HCT116 (cell line): ENCODE results near the gene NAGLU. TPM values are rescaled to one million over a fixed set of nuclear protein-coding genes. Genes with fewer than 3 reads are reported as not detected.

Experiments used
- ATAC-seq: fragments of 200-7000 bp; cut with Tn5 transposase; 2 replicates; pipeline ENCODE4 v1.9.1; 2020; ENCODE audit warnings: mild to moderate bottlenecking, moderate library complexity
- BruUV-seq: library from RNA; stranded (reverse); fragments of 400-500 nt; replicated peaks from 2 replicates; lab custom pipeline; 2021; lab: Mats Ljungman, UMichigan
- CTCF ChIA-PET: fragments of 300-600 bp; sonication (Branson Sonifier 250); formaldehyde crosslinking; loops from one replicate; lab custom pipeline; 2021; ENCODE audit warnings: antibody characterized with exemption; lab: Charles Lee
- POLR2A ChIA-PET: fragments of 300-600, 350-600 bp; sonication (Branson Sonifier 250); formaldehyde crosslinking; loops from one replicate; lab custom pipeline; 2021; ENCODE audit warnings: antibody characterized with exemption; lab: Charles Lee
- RAD21 ChIA-PET, 2 experiments: fragments of 300-600 bp; sonication (Branson Sonifier 250); formaldehyde crosslinking; loops; one replicate each; lab custom pipeline; 2023; ENCODE audit warnings: low total read pairs in 2 of 2; ENCODE audit not compliant: uncharacterized antibody in 2 of 2, unreplicated experiment in 2 of 2, low non-redundant PET in 1 of 2; lab: Charles Lee
- DNase-seq: peaks from one replicate; pipeline ENCODE4 v3.0.0-alpha.2; 2010; ENCODE audit warnings: low read depth, low spot score
- H2AFZ ChIP-seq: fragments of 200-600 bp; shearing (Covaris generic), sonication (generic); 2 replicates; pipeline ENCODE4 v1.6.1; 2017; ENCODE audit warnings: low read depth, mixed run types, mixed read lengths, antibody characterized with exemption, low read length; ENCODE audit not compliant: poor library complexity, severe bottlenecking
- H3K27ac ChIP-seq: 2 replicates; pipeline ENCODE4 v1.5.1; 2012; ENCODE audit warnings: low read depth, low read length
- H3K27me3 ChIP-seq: fragments of 200-600 bp; sonication (generic); 2 replicates; pipeline ENCODE4 v1.6.1; 2016; ENCODE audit warnings: mixed run types, low read length, mixed read lengths; ENCODE audit not compliant: insufficient read depth
- H3K36me3 ChIP-seq, 2 experiments: fragments of 200-500 bp in 1 of 2; fragments of 200-600 bp in 1 of 2; sonication (Bioruptor generic) in 1 of 2; sonication (generic) in 1 of 2; 2 replicates each; pipeline versions ENCODE4 v1.5.1 to v1.6.1; 2014 to 2016; ENCODE audit warnings: low read length in 2 of 2, inconsistent platforms in 1 of 2, mixed read lengths in 1 of 2, mixed run types in 1 of 2; ENCODE audit not compliant: insufficient read depth in 2 of 2, control insufficient read depth in 1 of 2
- H3K4me1 ChIP-seq, 2 experiments: fragments of 200-600 bp in 1 of 2; sonication (generic) in 1 of 2; 2 replicates each; pipeline versions ENCODE4 v1.5.1 to v1.6.1; 2012 to 2017; ENCODE audit warnings: low read length in 2 of 2, inconsistent platforms in 1 of 2, mild to moderate bottlenecking in 1 of 2, mixed read lengths in 1 of 2, mixed run types in 1 of 2, moderate library complexity in 1 of 2; ENCODE audit not compliant: insufficient read depth in 2 of 2, control insufficient read depth in 1 of 2
- H3K4me2 ChIP-seq: fragments of 200-600 bp; sonication (generic); 2 replicates; pipeline ENCODE4 v1.6.1; 2017; ENCODE audit warnings: mixed run types, low read length, mixed read lengths
- H3K4me3 ChIP-seq, 2 experiments: fragments of 200-600 bp in 1 of 2; sonication (generic) in 1 of 2; replicated peaks in 1 of 2; 2 replicates each; pipeline ENCODE4 v1.5.1; 2011 to 2016; ENCODE audit warnings: low read length in 2 of 2, control low read depth in 1 of 2, low read depth in 1 of 2, mild to moderate bottlenecking in 1 of 2, mixed read lengths in 1 of 2, mixed run types in 1 of 2
- H3K79me2 ChIP-seq: fragments of 200-600 bp; sonication (generic); 2 replicates; pipeline ENCODE4 v1.6.1; 2017; ENCODE audit warnings: mild to moderate bottlenecking, mixed run types, low read length, moderate library complexity, mixed read lengths; ENCODE audit not compliant: insufficient read depth
- H3K9ac ChIP-seq: fragments of 200-600 bp; sonication (generic); 2 replicates; pipeline ENCODE4 v1.6.1; 2016; ENCODE audit warnings: low read length, mixed read lengths
- H3K9me2 ChIP-seq: fragments of 200-600 bp; sonication (generic), shearing (Covaris generic); 2 replicates; pipeline ENCODE4 v1.6.1; 2017; ENCODE audit warnings: mixed run types, mild to moderate bottlenecking, moderate library complexity; ENCODE audit not compliant: insufficient read depth
- H3K9me3 ChIP-seq, 2 experiments: fragments of 200-500 bp in 1 of 2; fragments of 200-600 bp in 1 of 2; sonication (Bioruptor generic) in 1 of 2; sonication (generic) in 1 of 2; 2 replicates each; pipeline ENCODE4 v1.6.1; 2014 to 2017; ENCODE audit warnings: low read length in 2 of 2, mixed read lengths in 2 of 2, inconsistent platforms in 1 of 2, low read depth in 1 of 2, mild to moderate bottlenecking in 1 of 2, mixed run types in 1 of 2, moderate library complexity in 1 of 2; ENCODE audit not compliant: control insufficient read depth in 1 of 2, insufficient read depth in 1 of 2
- H4K20me1 ChIP-seq: fragments of 200-600 bp; sonication (generic), shearing (Covaris generic); 2 replicates; pipeline ENCODE4 v1.6.1; 2017; ENCODE audit warnings: mixed run types, mild to moderate bottlenecking, moderate library complexity; ENCODE audit not compliant: insufficient read depth
- CBX3 ChIP-seq: IDR thresholded peaks from 2 replicates; pipeline ENCODE4 v1.6.1; 2012; ENCODE audit warnings: low read depth
- CEBPB ChIP-seq: IDR thresholded peaks from 2 replicates; pipeline ENCODE4 v1.6.1; 2012; ENCODE audit warnings: low read depth
- EZH2 ChIP-seq: fragments of 200-600 bp; sonication (generic); IDR thresholded peaks from 2 replicates; pipeline ENCODE4 v1.6.1; 2017; ENCODE audit warnings: antibody characterized with exemption, mixed run types
- EZH2phosphoT487 ChIP-seq: fragments of 200-600 bp; IDR thresholded peaks from 2 replicates; pipeline ENCODE4 v1.6.1; 2018; ENCODE audit warnings: antibody characterized with exemption, borderline replicate concordance
- FOSL1 ChIP-seq: IDR thresholded peaks from 2 replicates; pipeline ENCODE4 v1.6.1; 2012; ENCODE audit warnings: low read depth
- JUND ChIP-seq: IDR thresholded peaks from 2 replicates; pipeline ENCODE4 v1.6.1; 2012
- POLR2A ChIP-seq: IDR thresholded peaks from 2 replicates; pipeline ENCODE4 v1.7.0; 2011; ENCODE audit warnings: borderline replicate concordance; ENCODE audit not compliant: insufficient read depth, insufficient read length; ENCODE audit errors: extremely low read depth
- RAD21 ChIP-seq: IDR thresholded peaks from 2 replicates; pipeline ENCODE4 v1.6.1; 2012; ENCODE audit warnings: low read depth, mild to moderate bottlenecking
- SIN3A ChIP-seq: IDR thresholded peaks from 2 replicates; pipeline ENCODE4 v1.6.1; 2012; ENCODE audit warnings: low read depth
- SP1 ChIP-seq: IDR thresholded peaks from 2 replicates; pipeline ENCODE4 v1.6.1; 2012; ENCODE audit warnings: low read depth
- TCF7L2 ChIP-seq: IDR thresholded peaks from 2 replicates; pipeline ENCODE4 v1.7.0; 2011; ENCODE audit warnings: borderline replicate concordance, inconsistent platforms; ENCODE audit not compliant: insufficient read depth, insufficient read length; ENCODE audit errors: extremely low read depth
- YY1 ChIP-seq: IDR thresholded peaks from 2 replicates; pipeline ENCODE4 v1.6.1; 2011; ENCODE audit warnings: low read length, low read depth, moderate library complexity, mild to moderate bottlenecking; ENCODE audit not compliant: insufficient replicate concordance; ENCODE audit errors: extremely low read depth
- intact Hi-C: fragments of 100-400 bp; cut with micrococcal nuclease; formaldehyde crosslinking; loops from 2 replicates; pipeline ENCODE4 v1.10.0; 2022
- total RNA-seq: library from RNA; stranded (reverse); gene quantifications from one replicate; pipeline ENCODE4 v1.2.1, GENCODE V29; 2021; ENCODE audit not compliant: unreplicated experiment
- TF ChIP-seq, protein P1 (sequence below): IDR thresholded peaks from 2 replicates; pipeline ENCODE4 v1.6.1; 2012; ENCODE audit warnings: low read depth
- TF ChIP-seq, protein P2 (sequence below): IDR thresholded peaks from 2 replicates; pipeline ENCODE4 v1.6.1; 2012
- TF ChIP-seq, protein P3 (sequence below): IDR thresholded peaks from 2 replicates; pipeline ENCODE4 v1.6.1; 2011; ENCODE audit warnings: mild to moderate bottlenecking, low read length, moderate library complexity; ENCODE audit not compliant: insufficient replicate concordance; ENCODE audit errors: extremely low read depth
- TF ChIP-seq, protein P4 (sequence below): IDR thresholded peaks from 2 replicates; pipeline ENCODE4 v1.6.1; 2012
- TF ChIP-seq, protein P5 (sequence below), 3 experiments: fragments of 200-600 bp in 1 of 3; sonication (generic) in 1 of 3; IDR thresholded peaks in 2 of 3; conservative IDR thresholded peaks in 1 of 3; 2 replicates each; pipeline ENCODE4 v1.5.1; 2012 to 2017; ENCODE audit warnings: low read depth in 2 of 3, low read length in 2 of 3, antibody characterized with exemption in 1 of 3, borderline replicate concordance in 1 of 3, control low read depth in 1 of 3, mild to moderate bottlenecking in 1 of 3, mixed read lengths in 1 of 3, mixed run types in 1 of 3, moderate library complexity in 1 of 3; ENCODE audit not compliant: insufficient read depth in 1 of 3

Gene NAGLU
- total RNA-seq, 1 experiment from 2014 or later = 17.7 TPM

DNA sequence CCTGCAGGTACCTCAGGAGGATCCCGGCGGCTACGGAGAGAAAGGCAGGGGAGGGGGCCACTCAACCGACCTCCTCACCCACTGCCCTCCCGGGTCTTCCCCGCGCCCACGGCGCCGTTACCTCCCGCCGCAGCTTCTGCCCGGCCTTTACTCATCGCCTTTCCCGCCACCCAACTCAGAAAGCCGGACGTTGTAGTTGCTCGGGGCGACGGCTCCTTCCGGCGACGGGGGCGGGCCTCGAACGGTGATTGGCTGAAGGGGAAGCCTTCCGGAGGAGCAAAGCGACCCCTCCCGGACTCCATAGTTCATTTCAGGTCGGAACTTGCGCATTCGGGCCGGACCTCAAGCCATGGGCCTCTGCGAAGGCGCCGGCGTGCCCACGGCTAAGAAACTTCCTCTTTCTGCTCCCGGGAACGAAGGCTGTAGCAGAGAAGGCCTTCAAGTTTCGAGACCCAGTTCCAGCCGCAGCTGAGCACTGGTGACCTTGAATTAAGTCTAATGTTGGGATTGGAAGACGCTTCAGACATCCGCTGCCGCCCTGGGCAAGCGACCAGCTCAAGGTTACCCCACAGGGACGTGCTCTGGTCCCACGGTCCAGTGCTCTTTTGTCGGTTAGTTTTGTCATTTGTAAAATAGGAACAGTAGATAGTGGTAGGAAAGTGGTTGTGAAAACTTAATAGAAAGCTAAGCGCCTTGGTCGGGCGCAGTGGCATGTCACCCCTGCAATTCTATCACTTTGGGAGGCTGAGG is 41.7 kb downstream of the NAGLU start, which contains the start of gene PSMC3IP:
TSS of gene PSMC3IP (minus strand) at position 198 of the 750 bp plus-strand sequence. CDS start at position 155, 43 bp downstream.
- H3K9me2 ChIP-seq = no peaks in the 10 kb centered on the region
- ChIA-PET POLR2A (interaction anchor here (0.9 to 2.0 kb wide), 12 partner anchors 8 to 195 kb away, joined by 3 to 13 read pairs (median 4); partner anchors contain the start of genes CCR10, MLX and VPS25), RAD21 (interaction anchor here (0.8 to 2.6 kb wide), 10 partner anchors 32 to 246 kb away, joined by 3 to 25 read pairs (median 6); partner anchors contain the start of genes CCR10 (in 2 of the 2), BECN1 (in 1 of the 2), PLEKHH3 (in 1 of the 2) and RETREG3 (in 1 of the 2)), CTCF (interaction anchor here (0.9 to 4.4 kb wide), 33 partner anchors 8 to 420 kb away, joined by 3 to 136 read pairs (median 4); partner anchors contain the start of genes CNTD1, CNTNAP1, COA3 and MLX)
- H2AFZ ChIP-seq = peak within 1 kb of the TSS; percentile 53
- H3K36me3 ChIP-seq = peaks cover 21 to 34% of the 10 kb centered on the region in 2 experiments; a peak in 3 of 4 replicates
- peak; percentile 86 for ATAC-seq
- peaks cover 53% of the 10 kb centered on the region for H3K79me2 ChIP-seq
- no peaks in the 10 kb centered on the region for H3K27me3 ChIP-seq
- no peaks in the 10 kb centered on the region for H3K9me3 ChIP-seq
- H3K4me1 ChIP-seq = peaks cover 10 to 15% of the 10 kb centered on the region in 2 experiments
- peak within 1 kb of the TSS; percentile 94 for H3K4me2 ChIP-seq
- TSS peak; percentile 80 for BruUV-seq
- no peaks in the 10 kb centered on the region for H4K20me1 ChIP-seq
- intact Hi-C loops = loop anchor here (1.0 kb wide), 4 partner anchors 102 to 360 kb away; partner anchors contain the start of gene BECN1
- peak within 1 kb of the TSS; percentile 95 for H3K27ac ChIP-seq
- peak within 1 kb of the TSS; percentile 99 for H3K9ac ChIP-seq
- peak within 1 kb of the TSS; percentile 72 to 99 for H3K4me3 ChIP-seq
- DNase-seq = peak; percentile 87
- TF ChIP-seq EZH2 = no peak
- no peak for TF ChIP-seq YY1
- TF ChIP-seq, protein P1, sequence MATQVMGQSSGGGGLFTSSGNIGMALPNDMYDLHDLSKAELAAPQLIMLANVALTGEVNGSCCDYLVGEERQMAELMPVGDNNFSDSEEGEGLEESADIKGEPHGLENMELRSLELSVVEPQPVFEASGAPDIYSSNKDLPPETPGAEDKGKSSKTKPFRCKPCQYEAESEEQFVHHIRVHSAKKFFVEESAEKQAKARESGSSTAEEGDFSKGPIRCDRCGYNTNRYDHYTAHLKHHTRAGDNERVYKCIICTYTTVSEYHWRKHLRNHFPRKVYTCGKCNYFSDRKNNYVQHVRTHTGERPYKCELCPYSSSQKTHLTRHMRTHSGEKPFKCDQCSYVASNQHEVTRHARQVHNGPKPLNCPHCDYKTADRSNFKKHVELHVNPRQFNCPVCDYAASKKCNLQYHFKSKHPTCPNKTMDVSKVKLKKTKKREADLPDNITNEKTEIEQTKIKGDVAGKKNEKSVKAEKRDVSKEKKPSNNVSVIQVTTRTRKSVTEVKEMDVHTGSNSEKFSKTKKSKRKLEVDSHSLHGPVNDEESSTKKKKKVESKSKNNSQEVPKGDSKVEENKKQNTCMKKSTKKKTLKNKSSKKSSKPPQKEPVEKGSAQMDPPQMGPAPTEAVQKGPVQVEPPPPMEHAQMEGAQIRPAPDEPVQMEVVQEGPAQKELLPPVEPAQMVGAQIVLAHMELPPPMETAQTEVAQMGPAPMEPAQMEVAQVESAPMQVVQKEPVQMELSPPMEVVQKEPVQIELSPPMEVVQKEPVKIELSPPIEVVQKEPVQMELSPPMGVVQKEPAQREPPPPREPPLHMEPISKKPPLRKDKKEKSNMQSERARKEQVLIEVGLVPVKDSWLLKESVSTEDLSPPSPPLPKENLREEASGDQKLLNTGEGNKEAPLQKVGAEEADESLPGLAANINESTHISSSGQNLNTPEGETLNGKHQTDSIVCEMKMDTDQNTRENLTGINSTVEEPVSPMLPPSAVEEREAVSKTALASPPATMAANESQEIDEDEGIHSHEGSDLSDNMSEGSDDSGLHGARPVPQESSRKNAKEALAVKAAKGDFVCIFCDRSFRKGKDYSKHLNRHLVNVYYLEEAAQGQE = no peak
- peak; percentile 88 for TF ChIP-seq SIN3A
- TF ChIP-seq POLR2A = peak; percentile 87
- TF ChIP-seq JUND = no peak
- TF ChIP-seq, protein P2, sequence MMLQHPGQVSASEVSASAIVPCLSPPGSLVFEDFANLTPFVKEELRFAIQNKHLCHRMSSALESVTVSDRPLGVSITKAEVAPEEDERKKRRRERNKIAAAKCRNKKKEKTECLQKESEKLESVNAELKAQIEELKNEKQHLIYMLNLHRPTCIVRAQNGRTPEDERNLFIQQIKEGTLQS = no peak
- TF ChIP-seq, protein P3, sequence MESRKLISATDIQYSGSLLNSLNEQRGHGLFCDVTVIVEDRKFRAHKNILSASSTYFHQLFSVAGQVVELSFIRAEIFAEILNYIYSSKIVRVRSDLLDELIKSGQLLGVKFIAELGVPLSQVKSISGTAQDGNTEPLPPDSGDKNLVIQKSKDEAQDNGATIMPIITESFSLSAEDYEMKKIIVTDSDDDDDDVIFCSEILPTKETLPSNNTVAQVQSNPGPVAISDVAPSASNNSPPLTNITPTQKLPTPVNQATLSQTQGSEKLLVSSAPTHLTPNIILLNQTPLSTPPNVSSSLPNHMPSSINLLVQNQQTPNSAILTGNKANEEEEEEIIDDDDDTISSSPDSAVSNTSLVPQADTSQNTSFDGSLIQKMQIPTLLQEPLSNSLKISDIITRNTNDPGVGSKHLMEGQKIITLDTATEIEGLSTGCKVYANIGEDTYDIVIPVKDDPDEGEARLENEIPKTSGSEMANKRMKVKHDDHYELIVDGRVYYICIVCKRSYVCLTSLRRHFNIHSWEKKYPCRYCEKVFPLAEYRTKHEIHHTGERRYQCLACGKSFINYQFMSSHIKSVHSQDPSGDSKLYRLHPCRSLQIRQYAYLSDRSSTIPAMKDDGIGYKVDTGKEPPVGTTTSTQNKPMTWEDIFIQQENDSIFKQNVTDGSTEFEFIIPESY = peak; percentile 67
- peak; percentile 87 for TF ChIP-seq SP1
- TF ChIP-seq FOSL1 = no peak
- no peak for TF ChIP-seq EZH2phosphoT487
- TF ChIP-seq, protein P4, sequence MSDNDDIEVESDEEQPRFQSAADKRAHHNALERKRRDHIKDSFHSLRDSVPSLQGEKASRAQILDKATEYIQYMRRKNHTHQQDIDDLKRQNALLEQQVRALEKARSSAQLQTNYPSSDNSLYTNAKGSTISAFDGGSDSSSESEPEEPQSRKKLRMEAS = peak; percentile 50
- no peak for TF ChIP-seq CEBPB
- TF ChIP-seq TCF7L2 = no peak
- TF ChIP-seq, protein P5, sequence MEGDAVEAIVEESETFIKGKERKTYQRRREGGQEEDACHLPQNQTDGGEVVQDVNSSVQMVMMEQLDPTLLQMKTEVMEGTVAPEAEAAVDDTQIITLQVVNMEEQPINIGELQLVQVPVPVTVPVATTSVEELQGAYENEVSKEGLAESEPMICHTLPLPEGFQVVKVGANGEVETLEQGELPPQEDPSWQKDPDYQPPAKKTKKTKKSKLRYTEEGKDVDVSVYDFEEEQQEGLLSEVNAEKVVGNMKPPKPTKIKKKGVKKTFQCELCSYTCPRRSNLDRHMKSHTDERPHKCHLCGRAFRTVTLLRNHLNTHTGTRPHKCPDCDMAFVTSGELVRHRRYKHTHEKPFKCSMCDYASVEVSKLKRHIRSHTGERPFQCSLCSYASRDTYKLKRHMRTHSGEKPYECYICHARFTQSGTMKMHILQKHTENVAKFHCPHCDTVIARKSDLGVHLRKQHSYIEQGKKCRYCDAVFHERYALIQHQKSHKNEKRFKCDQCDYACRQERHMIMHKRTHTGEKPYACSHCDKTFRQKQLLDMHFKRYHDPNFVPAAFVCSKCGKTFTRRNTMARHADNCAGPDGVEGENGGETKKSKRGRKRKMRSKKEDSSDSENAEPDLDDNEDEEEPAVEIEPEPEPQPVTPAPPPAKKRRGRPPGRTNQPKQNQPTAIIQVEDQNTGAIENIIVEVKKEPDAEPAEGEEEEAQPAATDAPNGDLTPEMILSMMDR (IDR thresholded peaks at IDR 0.05 in 2 of 3, conservative IDR thresholded peaks at IDR 0.05 in 1 of 3; ENCODE audit: borderline replicate concordance in 1 of 3, insufficient read depth in 1 of 3, low read depth in 2 of 3, low read length in 2 of 3) = peak in 2 of 3 experiments; percentile 23 to 42; a peak in 2 of 6 replicates
- TF ChIP-seq RAD21 = no peak
- no peak for TF ChIP-seq CBX3
